Panc1 (cell line): ENCODE results near the gene LYSET. TPM values are rescaled to one million over a fixed set of nuclear protein-coding genes. Genes with fewer than 3 reads are reported as not detected.

Source experiments
- ATAC-seq: fragments of 200-7000 bp; cut with Tn5 transposase; 2 replicates; pipeline ENCODE4 v1.9.1; 2020; ENCODE audit warnings: mild to moderate bottlenecking, moderate library complexity
- BruUV-seq: library from RNA; stranded (reverse); fragments of 400-500 nt; replicated peaks from 2 replicates; lab custom pipeline; 2021; lab: Mats Ljungman, UMichigan
- CTCF ChIA-PET: fragments of 300-600 bp; sonication (Branson Sonifier 250); formaldehyde crosslinking; loops from one replicate; lab custom pipeline; 2022; ENCODE audit warnings: antibody characterized with exemption; lab: Charles Lee
- POLR2A ChIA-PET: fragments of 300-600 bp; sonication (Branson Sonifier 250); formaldehyde crosslinking; loops from one replicate; lab custom pipeline; 2022; ENCODE audit warnings: antibody characterized with exemption; lab: Charles Lee
- DNase-seq: peaks from one replicate; pipeline ENCODE4 v3.0.0-alpha.2; 2010; ENCODE audit warnings: low read depth, low spot score
- H3K27ac ChIP-seq: 2 replicates; pipeline ENCODE4 v1.5.1; 2011; ENCODE audit warnings: mild to moderate bottlenecking, low read length, inconsistent platforms
- H3K27me3 ChIP-seq: fragments of 200-500 bp; sonication (Bioruptor generic); 2 replicates; pipeline ENCODE4 v1.6.0; 2014; ENCODE audit warnings: low read length, inconsistent platforms; ENCODE audit not compliant: control insufficient read depth, insufficient read depth
- H3K36me3 ChIP-seq: fragments of 200-500 bp; sonication (Bioruptor generic); 2 replicates; pipeline ENCODE4 v1.5.1; 2014; ENCODE audit warnings: inconsistent platforms, mild to moderate bottlenecking, low read length, moderate library complexity; ENCODE audit not compliant: control insufficient read depth, insufficient read depth
- H3K4me1 ChIP-seq: 2 replicates; pipeline ENCODE4 v1.5.1; 2011; ENCODE audit warnings: inconsistent platforms, mild to moderate bottlenecking, low read length, moderate library complexity; ENCODE audit not compliant: control insufficient read depth, insufficient read depth
- H3K4me3 ChIP-seq, 2 experiments: 2 replicates each; pipeline ENCODE4 v1.5.1; 2011 to 2012; ENCODE audit warnings: low read depth in 2 of 2, low read length in 2 of 2, mild to moderate bottlenecking in 2 of 2, inconsistent platforms in 1 of 2, moderate library complexity in 1 of 2
- H3K9me3 ChIP-seq: fragments of 200-500 bp; sonication (Bioruptor generic); 2 replicates; pipeline ENCODE4 v1.5.1; 2014; ENCODE audit warnings: low read depth, mild to moderate bottlenecking, inconsistent platforms, low read length, moderate library complexity; ENCODE audit not compliant: control insufficient read depth, insufficient read depth
- POLR2AphosphoS5 ChIP-seq: IDR thresholded peaks from 2 replicates; pipeline ENCODE4 v1.6.1; 2012; ENCODE audit warnings: mild to moderate bottlenecking, low read depth, low read length, moderate library complexity
- SIN3A ChIP-seq: IDR thresholded peaks from 2 replicates; pipeline ENCODE4 v1.6.1; 2012; ENCODE audit warnings: low read depth, mild to moderate bottlenecking, low read length, moderate library complexity, borderline replicate concordance; ENCODE audit not compliant: insufficient read depth
- TCF7L2 ChIP-seq: IDR thresholded peaks from 2 replicates; pipeline ENCODE4 v1.6.1; 2011; ENCODE audit warnings: mild to moderate bottlenecking, low read depth, low read length, inconsistent platforms
- in situ Hi-C: cut with HindIII; loops from 2 replicates; pipeline ENCODE4 v1.10.0; 2016; ENCODE audit warnings: low sequenced_read_pairs, low pct_unique_long_range_greater_than_20kb
- intact Hi-C: fragments of 100-400 bp; cut with micrococcal nuclease; formaldehyde crosslinking; loops from one replicate; pipeline ENCODE4 v1.10.0; 2022; ENCODE audit not compliant: unreplicated experiment
- total RNA-seq: library from RNA; stranded (reverse); gene quantifications from one replicate; pipeline ENCODE4 v1.2.1, GENCODE V29; 2021; ENCODE audit not compliant: unreplicated experiment
- TF ChIP-seq, protein P1 (sequence below): fragments of 450-650 bp; IDR thresholded peaks from 2 replicates; pipeline ENCODE4 v1.5.1; 2017; ENCODE audit warnings: mild to moderate bottlenecking
- TF ChIP-seq, protein P2 (sequence below), 2 experiments: IDR thresholded peaks; 2 replicates each; pipeline ENCODE4 v1.6.1; 2011 to 2012; ENCODE audit warnings: low read depth in 2 of 2, control low read depth in 1 of 2, low read length in 1 of 2, mild to moderate bottlenecking in 1 of 2, moderate library complexity in 1 of 2; ENCODE audit not compliant: insufficient read depth in 1 of 2

The LYSET gene
- total RNA-seq, 1 experiment from 2014 or later: 20.9 TPM

DNA sequence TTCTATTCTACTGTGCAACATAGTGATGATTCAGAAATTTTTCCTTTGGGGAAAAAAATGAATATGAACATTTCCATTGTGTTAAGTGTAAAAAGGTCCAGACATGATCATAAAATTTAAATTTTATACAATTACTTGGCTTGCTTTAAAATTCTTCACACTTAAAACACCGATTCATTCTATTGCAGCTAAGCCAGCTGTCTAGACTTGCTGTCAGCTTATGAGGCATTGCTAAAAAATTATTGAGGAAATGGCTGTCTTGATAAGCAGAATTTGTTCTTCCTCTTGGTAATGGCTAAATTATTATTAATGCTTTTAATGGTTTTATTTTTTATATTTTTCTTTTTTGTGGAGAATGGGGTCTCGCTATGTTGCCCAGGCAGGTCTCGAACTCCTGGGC is 1.8 kb downstream of the LYSET start:
- DNase-seq (no peak), ATAC-seq (no peak)
- BruUV-seq: no TSS peak
- Histone ChIP-seq H3K27me3 (no peaks in the 10 kb centered on the region), H3K27ac (no peak overlapping the region), H3K9me3 (no peaks in the 10 kb centered on the region), H3K4me3 (no peak overlapping the region), H3K36me3 (peaks cover 2% of the 10 kb centered on the region), H3K4me1 (peaks cover 6% of the 10 kb centered on the region; the same call in 1 of the 2 replicates)
- TF ChIP-seq SIN3A (no peak), POLR2AphosphoS5 (no peak), TCF7L2 (no peak)
- TF ChIP-seq, protein P1, sequence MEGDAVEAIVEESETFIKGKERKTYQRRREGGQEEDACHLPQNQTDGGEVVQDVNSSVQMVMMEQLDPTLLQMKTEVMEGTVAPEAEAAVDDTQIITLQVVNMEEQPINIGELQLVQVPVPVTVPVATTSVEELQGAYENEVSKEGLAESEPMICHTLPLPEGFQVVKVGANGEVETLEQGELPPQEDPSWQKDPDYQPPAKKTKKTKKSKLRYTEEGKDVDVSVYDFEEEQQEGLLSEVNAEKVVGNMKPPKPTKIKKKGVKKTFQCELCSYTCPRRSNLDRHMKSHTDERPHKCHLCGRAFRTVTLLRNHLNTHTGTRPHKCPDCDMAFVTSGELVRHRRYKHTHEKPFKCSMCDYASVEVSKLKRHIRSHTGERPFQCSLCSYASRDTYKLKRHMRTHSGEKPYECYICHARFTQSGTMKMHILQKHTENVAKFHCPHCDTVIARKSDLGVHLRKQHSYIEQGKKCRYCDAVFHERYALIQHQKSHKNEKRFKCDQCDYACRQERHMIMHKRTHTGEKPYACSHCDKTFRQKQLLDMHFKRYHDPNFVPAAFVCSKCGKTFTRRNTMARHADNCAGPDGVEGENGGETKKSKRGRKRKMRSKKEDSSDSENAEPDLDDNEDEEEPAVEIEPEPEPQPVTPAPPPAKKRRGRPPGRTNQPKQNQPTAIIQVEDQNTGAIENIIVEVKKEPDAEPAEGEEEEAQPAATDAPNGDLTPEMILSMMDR: no peak
- TF ChIP-seq, protein P2, sequence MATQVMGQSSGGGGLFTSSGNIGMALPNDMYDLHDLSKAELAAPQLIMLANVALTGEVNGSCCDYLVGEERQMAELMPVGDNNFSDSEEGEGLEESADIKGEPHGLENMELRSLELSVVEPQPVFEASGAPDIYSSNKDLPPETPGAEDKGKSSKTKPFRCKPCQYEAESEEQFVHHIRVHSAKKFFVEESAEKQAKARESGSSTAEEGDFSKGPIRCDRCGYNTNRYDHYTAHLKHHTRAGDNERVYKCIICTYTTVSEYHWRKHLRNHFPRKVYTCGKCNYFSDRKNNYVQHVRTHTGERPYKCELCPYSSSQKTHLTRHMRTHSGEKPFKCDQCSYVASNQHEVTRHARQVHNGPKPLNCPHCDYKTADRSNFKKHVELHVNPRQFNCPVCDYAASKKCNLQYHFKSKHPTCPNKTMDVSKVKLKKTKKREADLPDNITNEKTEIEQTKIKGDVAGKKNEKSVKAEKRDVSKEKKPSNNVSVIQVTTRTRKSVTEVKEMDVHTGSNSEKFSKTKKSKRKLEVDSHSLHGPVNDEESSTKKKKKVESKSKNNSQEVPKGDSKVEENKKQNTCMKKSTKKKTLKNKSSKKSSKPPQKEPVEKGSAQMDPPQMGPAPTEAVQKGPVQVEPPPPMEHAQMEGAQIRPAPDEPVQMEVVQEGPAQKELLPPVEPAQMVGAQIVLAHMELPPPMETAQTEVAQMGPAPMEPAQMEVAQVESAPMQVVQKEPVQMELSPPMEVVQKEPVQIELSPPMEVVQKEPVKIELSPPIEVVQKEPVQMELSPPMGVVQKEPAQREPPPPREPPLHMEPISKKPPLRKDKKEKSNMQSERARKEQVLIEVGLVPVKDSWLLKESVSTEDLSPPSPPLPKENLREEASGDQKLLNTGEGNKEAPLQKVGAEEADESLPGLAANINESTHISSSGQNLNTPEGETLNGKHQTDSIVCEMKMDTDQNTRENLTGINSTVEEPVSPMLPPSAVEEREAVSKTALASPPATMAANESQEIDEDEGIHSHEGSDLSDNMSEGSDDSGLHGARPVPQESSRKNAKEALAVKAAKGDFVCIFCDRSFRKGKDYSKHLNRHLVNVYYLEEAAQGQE (IDR thresholded peaks at IDR 0.05; ENCODE audit: insufficient read depth in 1 of 2, low read depth in 2 of 2, low read length in 1 of 2): no peak
- in situ Hi-C loops (no loop called here), intact Hi-C loops (no loop called here)
- ChIA-PET CTCF (no interaction called here), POLR2A (no interaction called here)

DNA sequence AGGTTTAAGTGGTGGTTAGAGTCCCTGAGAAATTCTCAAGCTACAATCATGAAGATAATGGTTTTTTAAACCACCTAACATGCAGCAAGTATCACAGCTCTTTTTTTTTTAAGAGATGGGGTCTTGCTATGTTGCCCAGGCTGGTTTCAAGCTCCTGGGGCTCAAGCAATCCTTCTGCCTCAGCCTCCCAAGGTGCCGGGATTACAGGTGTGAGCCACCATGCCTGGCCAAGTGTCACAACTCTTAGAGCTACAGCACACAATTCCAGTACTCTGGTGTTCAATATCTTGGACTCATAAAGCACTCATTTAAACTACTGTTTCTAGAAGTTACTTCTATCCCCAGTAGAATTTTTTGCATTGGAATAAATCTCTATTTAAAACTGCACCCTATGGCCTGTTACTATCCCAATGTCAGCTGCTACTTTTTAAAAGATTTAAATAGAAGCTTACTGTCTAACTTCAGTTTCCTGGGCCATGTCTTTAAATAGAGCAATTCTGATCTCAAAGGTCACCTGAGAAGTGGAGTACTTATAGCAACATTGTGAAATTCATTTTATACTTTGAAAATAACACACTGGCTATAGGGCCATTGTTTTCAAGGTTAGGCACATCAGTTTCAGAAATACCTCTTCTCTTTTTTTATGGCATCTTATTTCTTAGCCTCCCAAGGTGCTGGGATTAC is 10.3 kb downstream of the LYSET start:
- H3K9me3 ChIP-seq: no peaks in the 10 kb centered on the region
- BruUV-seq: no TSS peak
- DNase-seq (no peak), ATAC-seq (no peak)
- intact Hi-C loops: no loop called here
- no peaks in the 10 kb centered on the region for H3K4me1 ChIP-seq
- in situ Hi-C loops: no loop called here
- H3K36me3 ChIP-seq: no peaks in the 10 kb centered on the region
- TF ChIP-seq SIN3A (no peak), POLR2AphosphoS5 (no peak), TCF7L2 (no peak)
- TF ChIP-seq, protein P1: no peak
- TF ChIP-seq, protein P2 (IDR thresholded peaks at IDR 0.05; ENCODE audit: insufficient read depth in 1 of 2, low read depth in 2 of 2, low read length in 1 of 2): no peak
- H3K27ac ChIP-seq: no peak overlapping the region
- no peak overlapping the region for H3K4me3 ChIP-seq
- no peaks in the 10 kb centered on the region for H3K27me3 ChIP-seq
- POLR2A ChIA-PET: no interaction called here
- CTCF ChIA-PET: interaction anchor here (0.7 kb wide), 1 partner anchor 702 kb away, joined by 6 read pairs; no protein-coding TSS in a partner anchor
